ENCODE measurements around the gene RBM33.

Gene RBM33

DNA sequence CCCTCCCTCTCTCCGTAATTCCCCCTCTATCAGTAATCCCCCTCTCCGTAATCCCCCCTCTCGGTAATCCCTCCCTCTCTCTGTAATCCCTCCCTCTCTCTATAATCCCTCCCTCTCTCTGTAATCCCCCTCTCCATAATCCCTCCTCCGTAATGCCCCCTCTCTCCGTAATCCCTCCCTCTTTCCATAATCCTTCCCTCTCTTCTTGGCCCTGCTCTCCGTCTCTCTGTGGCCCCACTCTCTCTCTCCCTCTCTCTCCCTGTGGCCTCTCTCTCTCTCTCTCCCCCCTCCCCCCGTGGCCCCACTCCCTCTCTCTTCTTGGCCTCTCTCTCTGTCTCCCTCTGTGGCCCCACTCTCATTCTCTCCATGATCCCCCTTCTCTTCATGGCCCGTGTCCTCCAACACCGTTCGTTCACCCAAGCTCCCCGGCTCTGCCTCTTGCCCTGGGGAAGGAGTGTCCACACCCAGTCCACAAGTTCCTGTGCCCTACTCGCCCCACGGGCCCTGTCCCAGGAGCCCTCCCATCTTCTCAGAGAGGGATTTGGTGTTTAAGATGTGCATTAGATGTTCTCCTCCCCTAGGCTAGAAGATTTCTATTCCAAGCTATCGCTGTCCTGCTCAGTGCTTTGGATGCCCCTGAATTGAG lies 148.0 kb downstream of the RBM33 start:
- H3K4me3 ChIP-seq (ENCODE audit: low read depth, low read length): no peak overlapping the region
- in situ Hi-C loops (cut with HindIII; ENCODE audit: low sequenced_read_pairs): no loop called here
- no peak for DNase-seq (ENCODE audit: low read depth)
- TF ChIP-seq, protein P1, sequence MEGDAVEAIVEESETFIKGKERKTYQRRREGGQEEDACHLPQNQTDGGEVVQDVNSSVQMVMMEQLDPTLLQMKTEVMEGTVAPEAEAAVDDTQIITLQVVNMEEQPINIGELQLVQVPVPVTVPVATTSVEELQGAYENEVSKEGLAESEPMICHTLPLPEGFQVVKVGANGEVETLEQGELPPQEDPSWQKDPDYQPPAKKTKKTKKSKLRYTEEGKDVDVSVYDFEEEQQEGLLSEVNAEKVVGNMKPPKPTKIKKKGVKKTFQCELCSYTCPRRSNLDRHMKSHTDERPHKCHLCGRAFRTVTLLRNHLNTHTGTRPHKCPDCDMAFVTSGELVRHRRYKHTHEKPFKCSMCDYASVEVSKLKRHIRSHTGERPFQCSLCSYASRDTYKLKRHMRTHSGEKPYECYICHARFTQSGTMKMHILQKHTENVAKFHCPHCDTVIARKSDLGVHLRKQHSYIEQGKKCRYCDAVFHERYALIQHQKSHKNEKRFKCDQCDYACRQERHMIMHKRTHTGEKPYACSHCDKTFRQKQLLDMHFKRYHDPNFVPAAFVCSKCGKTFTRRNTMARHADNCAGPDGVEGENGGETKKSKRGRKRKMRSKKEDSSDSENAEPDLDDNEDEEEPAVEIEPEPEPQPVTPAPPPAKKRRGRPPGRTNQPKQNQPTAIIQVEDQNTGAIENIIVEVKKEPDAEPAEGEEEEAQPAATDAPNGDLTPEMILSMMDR (IDR thresholded peaks at IDR 0.05; ENCODE audit: low read depth, low read length, missing control alignments): no peak

DNA sequence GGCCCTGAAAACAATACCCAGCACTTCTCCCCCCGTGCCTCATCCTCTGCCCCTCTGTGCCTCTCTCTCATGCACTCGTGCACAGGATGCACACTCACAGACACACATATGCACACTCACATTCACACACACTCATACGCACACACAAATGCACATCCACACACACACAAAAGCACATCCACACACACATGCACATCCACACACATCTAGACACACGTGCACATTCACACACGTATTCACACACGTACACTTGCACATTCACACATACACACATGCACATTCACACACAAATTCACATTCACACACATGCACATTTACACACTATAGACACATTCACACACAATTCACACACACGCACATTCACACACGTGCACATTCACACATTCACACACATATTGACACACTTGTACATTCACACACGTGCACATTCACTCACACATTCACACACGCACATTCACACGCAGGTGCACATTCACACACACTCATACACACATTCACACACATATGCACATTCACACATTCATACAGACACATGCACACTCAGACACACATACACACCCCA lies 148.6 kb downstream of the RBM33 start:
- no peak for DNase-seq (ENCODE audit: low read depth)
- TF ChIP-seq, protein P1 (IDR thresholded peaks at IDR 0.05; ENCODE audit: low read depth, low read length, missing control alignments): no peak
- H3K4me3 ChIP-seq (ENCODE audit: low read depth, low read length): no peak overlapping the region
- in situ Hi-C loops (cut with HindIII; ENCODE audit: low sequenced_read_pairs): no loop called here

DNA sequence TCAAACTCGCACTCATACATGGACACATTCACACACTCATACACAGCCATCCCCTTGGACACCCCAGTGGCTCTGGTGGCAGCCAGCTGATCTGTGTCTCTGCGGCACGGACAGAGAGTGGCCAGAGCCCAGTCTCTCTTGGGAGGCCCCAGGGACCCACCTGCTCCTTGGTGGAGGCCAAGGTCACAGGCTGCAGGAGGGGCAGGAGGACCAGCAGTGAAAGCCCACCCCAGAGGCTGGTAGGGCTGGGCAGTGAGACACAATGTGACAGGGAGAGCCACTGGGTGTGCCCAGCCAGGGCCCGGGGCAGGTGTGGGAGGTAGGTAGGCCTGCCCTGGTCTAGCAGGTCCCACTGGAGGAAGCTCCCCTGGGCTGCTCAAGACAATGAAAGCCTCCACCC lies 149.3 kb downstream of the RBM33 start:
- in situ Hi-C loops (cut with HindIII; ENCODE audit: low sequenced_read_pairs): no loop called here
- DNase-seq (ENCODE audit: low read depth): no peak
- H3K4me3 ChIP-seq (ENCODE audit: low read depth, low read length): no peak overlapping the region
- TF ChIP-seq, protein P1 (IDR thresholded peaks at IDR 0.05; ENCODE audit: low read depth, low read length, missing control alignments): no peak

DNA sequence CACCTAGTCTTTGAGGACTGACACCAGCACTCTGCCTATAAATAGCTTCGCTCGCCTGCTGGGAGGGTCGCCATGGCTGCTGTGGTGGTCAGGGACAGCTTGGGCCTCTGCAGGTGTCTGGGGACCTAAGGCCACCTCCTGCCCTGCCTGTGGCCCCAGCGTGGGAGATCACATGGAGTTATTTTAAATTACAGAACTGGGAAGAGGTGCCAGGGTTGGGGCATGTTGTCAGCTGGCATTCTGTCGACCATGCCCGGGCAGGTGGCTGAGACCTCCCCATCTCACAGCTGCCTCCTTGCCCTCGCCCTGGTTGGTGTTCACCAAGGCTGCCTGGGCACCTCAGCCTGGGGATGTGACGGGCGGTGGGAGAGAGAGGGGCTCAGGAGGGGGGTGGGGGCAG lies 149.7 kb downstream of the RBM33 start:
- in situ Hi-C loops (cut with HindIII; ENCODE audit: low sequenced_read_pairs): no loop called here
- no peak overlapping the region for H3K4me3 ChIP-seq (ENCODE audit: low read depth, low read length)
- no peak for DNase-seq (ENCODE audit: low read depth)
- TF ChIP-seq, protein P1 (IDR thresholded peaks at IDR 0.05; ENCODE audit: low read depth, low read length, missing control alignments): no peak

DNA sequence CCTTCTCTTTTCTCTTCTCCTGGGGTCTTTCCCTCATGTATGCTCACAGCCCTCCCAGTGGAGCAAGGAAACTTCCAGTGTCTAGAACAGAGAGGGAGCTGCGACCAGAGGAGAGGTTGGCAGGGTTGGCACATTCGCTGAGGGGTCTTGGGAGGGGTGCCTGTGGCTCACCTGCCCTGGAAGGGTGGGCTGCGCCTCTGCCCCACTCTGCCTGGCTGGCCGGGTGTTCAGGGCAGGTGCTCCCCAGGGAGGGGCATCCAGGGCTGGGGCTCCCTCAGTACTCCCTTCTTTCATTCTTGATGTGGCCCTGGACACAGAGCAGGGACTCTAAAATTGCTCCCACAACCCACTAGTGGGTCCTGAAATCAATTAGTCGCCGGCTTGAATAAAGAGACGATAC lies 150.9 kb downstream of the RBM33 start:
- TF ChIP-seq, protein P1 (IDR thresholded peaks at IDR 0.05; ENCODE audit: low read depth, low read length, missing control alignments): no peak
- in situ Hi-C loops (cut with HindIII; ENCODE audit: low sequenced_read_pairs): no loop called here
- DNase-seq (ENCODE audit: low read depth): no peak
- H3K4me3 ChIP-seq (ENCODE audit: low read depth, low read length): no peak overlapping the region

DNA sequence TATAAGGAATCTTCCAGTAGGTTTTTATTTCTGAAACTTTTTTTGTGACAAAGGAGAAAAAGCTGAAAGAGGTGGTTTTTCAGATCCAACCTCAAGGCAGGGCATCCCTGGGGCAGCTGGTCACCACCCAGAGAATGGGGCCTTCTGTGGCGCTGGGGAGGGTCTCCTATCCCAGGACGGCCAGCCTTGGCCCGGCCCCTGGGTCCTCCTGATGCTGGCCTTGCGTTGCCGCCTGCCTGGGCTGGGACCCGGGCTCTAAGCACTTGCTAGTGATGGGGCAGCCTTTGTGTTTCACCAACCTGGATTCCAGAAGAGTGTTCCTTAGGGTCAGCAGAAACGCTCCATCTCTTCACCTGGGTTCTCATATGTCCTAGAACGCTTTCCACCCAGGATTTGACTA lies 151.5 kb downstream of the RBM33 start:
- DNase-seq (ENCODE audit: low read depth): no peak
- TF ChIP-seq, protein P1 (IDR thresholded peaks at IDR 0.05; ENCODE audit: low read depth, low read length, missing control alignments): no peak

More for the DNA sequence above, 151.5 kb downstream of the RBM33 start:
- no peak overlapping the region for H3K4me3 ChIP-seq (ENCODE audit: low read depth, low read length)
- in situ Hi-C loops (cut with HindIII; ENCODE audit: low sequenced_read_pairs): no loop called here
